HG02938 (cell line): ENCODE results near the gene NLGN2.

ENCODE experiments used
- ATAC-seq: cut with Tn5 transposase; IDR thresholded peaks from one replicate; pipeline ENCODE4 v1.9.1; 2021; ENCODE audit warnings: mild to moderate bottlenecking, moderate library complexity; ENCODE audit not compliant: unreplicated experiment

Gene NLGN2

DNA sequence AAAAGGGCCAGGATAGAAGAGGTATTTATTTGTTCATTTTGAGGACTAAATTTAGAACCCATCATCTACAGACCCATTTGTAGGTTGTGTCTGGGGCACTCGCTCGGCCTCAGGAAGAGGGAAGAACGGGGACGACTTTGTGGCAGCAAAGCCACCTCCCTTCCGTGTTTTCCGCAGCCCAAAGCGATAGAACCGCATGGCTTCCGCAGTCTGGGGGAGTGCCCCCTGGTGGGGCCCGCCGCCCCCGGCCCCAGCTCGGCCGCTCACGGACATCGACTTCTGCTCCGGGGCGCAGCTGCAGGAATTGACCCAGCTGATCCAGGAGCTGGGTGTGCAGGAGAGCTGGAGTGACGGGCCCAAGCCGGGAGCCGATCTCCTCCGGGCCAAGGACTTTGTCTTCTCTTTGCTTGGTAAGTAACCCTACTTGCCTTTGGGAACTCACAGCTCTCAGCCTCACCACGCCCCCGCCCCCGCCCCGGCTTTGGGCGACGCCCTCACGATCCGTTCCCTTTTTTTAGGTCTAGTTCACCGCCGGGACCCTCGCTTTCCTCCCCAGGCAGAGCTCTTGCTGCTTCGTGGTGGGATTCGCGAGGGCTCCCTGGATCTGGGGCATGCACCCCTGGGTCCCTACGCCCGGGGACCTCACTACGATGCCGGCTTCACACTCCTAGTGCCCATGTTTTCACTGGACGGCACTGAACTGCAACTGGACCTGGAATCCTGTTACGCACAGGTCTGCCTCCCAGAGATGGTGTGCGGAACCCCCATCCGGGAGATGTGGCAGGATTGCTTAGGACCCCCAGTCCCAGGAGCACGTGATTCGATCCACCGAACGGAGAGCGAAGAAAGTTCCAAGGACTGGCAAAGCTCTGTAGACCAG, 28.3 kb downstream of the NLGN2 start:
- peak; percentile 17 for ATAC-seq

- no peak for ATAC-seq
Measured at GRCh38 chr17:7436556-7437368, 29.1 kb downstream of the NLGN2 start.

- ATAC-seq, result no peak
Measured at GRCh38 chr17:7437369-7437863, 29.8 kb downstream of the NLGN2 start.

GRCh38 chr17:7437950-7438614, 30.4 kb downstream of the NLGN2 start:
- ATAC-seq, result no peak

GRCh38 chr17:7438656-7439460, 31.2 kb downstream of the NLGN2 start:
- no peak for ATAC-seq

DNA sequence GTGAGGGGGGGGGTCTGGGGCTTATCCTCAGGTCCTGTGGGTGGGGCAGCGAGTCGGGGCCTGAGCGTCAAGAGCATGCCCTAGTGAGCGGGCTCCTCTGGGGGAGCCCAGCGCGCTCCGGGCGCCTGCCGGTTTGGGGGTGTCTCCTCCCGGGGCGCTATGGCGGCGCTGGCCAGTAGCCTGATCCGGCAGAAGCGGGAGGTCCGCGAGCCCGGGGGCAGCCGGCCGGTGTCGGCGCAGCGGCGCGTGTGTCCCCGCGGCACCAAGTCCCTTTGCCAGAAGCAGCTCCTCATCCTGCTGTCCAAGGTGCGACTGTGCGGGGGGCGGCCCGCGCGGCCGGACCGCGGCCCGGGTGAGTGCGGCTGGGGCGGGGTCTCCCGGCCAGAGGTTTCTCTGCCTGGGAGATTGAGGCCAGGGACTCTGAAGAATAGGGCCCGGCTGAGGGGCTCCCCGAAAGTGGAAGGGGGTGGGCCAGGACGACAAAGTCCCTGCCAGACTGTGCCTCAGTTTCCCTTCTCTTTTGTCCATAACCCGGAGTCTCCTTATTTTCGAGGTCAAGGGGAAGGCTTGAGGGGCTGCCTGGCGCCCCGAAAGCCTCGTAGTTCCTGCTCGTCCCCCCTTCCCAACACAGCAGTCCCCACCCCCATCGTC, 31.9 kb downstream of the NLGN2 start, which contains the start of gene FGF11:
FGF11 (plus strand) TSS at position 51 of the 651 bp plus-strand sequence; CDS start at position 160, 109 bp downstream.
- ATAC-seq, result no peak

DNA sequence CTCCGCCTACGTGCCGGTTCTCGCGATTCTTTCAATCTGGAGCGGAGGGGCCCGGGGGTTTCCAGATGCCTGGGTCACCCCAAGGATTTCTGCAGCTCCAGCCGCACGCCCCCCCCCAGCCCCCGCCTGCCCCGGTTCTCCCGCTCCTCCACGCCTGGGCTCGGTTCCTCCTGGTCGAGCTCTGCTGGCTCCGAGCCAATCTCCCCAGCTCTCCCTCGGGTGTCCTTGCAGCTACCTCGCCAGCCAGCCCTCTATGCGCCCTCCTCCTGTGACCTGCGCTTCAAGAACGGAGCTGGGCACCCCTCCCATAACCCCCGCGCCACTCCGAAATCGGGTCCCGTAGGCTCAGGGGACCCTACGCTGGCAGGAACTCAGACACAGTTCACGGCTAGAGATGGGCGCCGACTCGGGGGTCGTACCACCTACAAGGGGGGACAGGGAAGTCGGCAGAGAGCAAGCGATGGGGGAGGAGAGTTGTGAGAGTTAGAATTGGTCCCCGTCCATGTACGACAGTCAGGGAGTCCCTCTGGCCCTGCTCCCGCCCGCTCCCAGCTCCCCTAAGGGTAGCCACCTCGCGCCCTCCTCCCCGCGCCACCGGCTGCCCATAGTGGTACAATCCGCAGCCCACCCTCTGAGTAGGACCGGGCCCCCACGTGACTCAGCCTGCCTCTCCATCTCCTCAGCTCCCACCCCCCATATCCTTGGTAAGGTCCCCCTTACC, 32.6 kb downstream of the NLGN2 start:
- no peak for ATAC-seq

GRCh38 chr17:7440834-7441195, 33.2 kb downstream of the NLGN2 start:
- no peak for ATAC-seq

DNA sequence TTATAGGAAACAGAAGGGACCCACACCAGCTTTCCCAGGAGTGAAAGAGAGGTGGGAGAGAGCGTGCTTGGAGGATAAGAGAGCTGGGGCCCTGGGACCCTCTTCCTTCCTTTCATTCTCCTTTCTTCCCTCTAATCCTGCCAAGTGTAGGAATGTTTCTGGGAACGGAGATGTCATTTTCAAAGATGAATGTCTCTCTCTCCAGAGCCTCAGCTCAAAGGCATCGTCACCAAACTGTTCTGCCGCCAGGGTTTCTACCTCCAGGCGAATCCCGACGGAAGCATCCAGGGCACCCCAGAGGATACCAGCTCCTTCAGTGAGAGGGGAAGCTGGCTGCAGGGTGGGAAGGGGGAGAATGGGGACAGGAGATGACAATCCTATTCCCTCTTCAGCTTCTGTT, 33.6 kb downstream of the NLGN2 start:
- ATAC-seq, result no peak

DNA sequence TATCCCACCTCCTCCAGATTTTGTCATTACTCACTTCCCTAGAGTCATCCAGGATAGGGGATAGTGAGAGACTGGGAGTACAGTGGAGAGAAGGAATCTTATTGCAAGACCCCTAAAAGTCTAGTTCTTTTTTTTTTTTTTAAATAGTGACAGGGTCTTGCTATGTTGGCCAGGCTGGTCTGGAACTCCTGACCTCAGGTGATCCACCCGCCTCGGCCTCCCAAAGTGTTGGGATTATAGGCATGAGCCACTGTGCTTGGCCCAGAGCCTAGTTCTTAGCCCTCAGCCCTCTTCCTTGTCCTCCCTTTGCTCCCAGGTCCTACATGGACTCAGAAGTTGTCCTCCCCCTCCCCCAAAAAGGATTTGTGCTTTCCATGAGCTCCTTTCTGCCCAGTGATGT, 34.5 kb downstream of the NLGN2 start:
- ATAC-seq, result no peak

GRCh38 chr17:7443499-7444485, 36.1 kb downstream of the NLGN2 start:
- ATAC-seq, result no peak

- no peak for ATAC-seq
Measured at GRCh38 chr17:7444682-7445618, 37.3 kb downstream of the NLGN2 start, which contains the start of gene CHRNB1. CHRNB1 (plus strand) TSS chr17:7445061; CDS start chr17:7445128, 67 bp downstream.

- no peak for ATAC-seq
Measured at GRCh38 chr17:7445619-7445968, 37.9 kb downstream of the NLGN2 start.

GRCh38 chr17:7448461-7448860, 40.8 kb downstream of the NLGN2 start:
- no peak for ATAC-seq

DNA sequence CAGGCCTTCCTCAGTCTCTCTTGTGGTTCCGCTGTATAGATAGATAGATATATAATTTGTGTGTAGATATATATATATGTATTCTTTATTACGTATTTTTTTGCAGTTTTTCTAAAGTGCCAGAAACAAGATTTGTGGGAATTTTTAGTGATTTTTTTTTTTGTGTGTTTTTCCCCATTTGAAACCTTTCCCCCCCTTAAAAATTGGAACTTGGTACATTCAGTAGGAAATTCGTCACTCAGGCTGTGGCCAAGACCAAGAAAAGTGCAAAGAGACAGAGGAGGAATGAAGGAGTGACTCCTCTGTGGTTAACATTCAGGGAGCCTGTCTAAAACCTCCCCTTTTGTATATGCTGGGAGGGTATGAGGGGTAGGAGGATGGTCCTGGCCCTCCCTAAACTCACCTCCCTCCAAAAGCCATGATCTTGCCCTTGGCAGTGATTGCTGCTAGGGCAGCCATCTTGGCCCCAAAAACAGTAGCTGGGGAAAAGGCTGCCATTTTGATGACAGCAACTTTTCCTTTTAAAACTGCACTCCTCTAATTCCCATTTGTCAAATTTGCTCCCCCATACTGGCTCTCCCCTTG, 52.4 kb downstream of the NLGN2 start:
- no peak for ATAC-seq

DNA sequence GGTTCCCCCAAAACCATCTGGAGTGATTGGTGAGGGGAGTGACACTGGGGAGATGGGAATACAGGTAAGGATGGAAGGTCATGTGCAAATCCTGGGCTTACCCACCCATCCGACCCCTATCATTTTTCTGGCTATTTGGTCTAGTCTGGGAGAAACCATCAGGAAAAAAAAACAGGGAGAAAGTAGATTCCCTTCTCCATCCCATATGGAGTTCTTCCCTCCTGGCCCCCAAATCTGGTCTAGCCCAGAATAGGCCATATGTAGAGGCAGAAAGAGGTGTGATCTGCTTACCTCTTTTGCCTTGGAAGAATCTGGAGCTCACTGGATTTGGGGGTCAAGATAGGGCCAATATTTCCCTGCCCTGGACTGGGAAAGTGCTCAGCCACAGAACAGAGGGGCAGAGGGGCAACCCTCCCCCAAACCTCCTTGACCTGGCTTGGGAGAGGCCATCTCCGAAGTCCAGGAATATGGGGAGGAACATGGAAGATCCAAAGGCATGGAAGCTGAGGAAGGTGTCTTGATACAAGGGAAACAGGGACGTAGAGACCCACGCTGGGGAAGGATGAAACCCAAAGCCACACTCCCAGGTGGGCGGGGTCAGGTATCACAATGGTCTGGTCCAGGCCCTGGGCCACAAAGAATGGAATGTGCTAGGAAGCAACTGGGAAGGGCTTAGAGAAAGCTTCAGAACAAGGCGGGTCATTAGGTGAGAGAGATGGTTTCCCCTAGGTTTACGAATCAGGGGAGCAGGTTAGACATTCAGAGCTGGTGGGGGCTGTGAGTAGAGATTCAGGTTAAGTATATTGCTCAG, 53.4 kb downstream of the NLGN2 start:
- no peak for ATAC-seq
